Hepatic stellate cell (primary cell): ENCODE results near the gene TMEM40.
"Not testable (repeated sequence)": the region's sequence is repeated elsewhere in the genome, so short reads cannot be mapped to it uniquely, and the experiment has no call there.

Experiments
- DNase-seq: peaks from one replicate; pipeline ENCODE4 v3.0.0; 2011; ENCODE audit warnings: low spot score

TMEM40 gene

GRCh38 chr3:12716605-12717151 lies 42.4 kb downstream of the TMEM40 start:
- DNase-seq: peak; percentile 37

GRCh38 chr3:12714278-12714677 lies 44.8 kb downstream of the TMEM40 start:
- no peak for DNase-seq

- DNase-seq: no peak
These were observed 49.0 kb downstream of the TMEM40 start for GRCh38 chr3:12710062-12710461.

GRCh38 chr3:12709334-12709733 lies 49.7 kb downstream of the TMEM40 start:
- DNase-seq: no peak

GRCh38 chr3:12708584-12709192 lies 50.4 kb downstream of the TMEM40 start:
- peak; percentile 73 for DNase-seq

DNA sequence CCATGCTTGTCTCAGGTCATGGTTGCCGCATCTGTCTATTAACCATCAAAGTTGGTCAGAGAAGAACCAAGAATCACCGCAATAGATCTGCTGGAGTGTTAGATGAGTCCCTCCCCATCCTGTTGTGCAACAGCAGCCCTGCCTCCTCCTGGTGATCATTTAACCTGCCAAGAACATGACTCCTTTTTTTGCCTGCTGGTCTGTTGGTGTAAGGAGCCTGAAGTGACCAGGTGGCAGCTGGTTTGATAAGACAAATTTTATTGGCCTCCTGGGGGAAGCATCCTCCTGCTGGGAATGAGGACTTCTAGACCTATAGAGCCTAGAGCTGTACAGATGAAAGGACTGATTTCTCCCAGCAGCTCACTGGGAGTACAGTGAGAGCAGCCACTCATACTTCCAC lies 51.6 kb downstream of the TMEM40 start:
- no peak for DNase-seq

DNA sequence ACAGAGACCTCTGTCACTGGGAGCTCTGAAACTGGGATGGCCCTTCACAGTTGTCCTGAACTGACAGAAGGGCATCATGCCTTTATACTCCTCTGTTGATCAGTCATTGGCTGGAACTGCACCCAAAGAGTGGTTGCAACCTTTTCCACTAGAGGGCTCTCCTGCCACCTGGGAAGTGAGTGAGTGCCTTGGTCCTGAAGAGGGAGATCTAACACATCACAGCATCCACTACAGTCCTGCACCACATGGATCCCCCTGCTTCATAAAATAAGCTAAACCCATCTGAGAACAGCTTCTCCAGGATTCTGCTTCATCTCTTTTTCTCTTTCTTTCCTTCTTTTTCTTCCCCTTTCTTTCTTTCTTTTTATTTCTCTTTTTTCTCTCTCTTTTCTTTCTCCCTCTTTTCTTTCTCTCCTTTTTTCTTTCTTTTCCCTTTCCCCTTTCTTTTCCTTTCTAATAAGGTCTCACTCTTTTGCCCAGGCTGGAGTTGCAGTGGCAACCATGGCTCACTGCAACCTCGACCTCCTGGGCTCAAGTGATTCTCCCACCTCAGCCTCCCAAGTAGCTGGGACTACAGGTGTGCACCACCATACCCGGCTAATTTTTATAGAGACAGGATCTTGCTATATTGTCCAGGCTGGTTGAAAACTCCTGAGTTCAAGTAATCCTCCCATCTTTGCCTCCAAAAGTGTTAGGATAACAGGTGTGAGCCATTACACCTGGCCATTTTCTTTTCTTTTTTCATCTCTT lies 52.4 kb downstream of the TMEM40 start:
- peak; percentile 78 for DNase-seq

DNA sequence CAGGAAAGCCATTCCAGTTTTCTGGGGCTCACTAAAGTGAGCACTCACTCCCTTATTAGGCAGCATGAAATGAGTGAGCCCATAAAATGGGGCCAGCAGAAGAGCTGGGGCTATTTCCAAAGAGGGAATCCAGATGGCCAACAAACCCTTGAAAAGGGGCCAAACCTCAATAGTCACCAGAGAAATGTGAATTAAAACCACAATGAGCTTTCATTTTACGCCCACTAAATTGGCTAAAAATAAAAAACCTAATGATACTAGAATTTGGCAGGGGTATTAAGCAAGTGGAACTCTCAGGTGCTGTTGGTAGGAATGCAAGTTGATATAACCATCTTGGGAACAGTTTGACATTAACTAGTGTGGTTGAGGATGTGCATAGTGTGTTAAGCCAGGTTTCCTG lies 53.1 kb downstream of the TMEM40 start:
- no peak for DNase-seq

GRCh38 chr3:12705374-12705926 lies 53.6 kb downstream of the TMEM40 start:
- DNase-seq: no peak

DNA sequence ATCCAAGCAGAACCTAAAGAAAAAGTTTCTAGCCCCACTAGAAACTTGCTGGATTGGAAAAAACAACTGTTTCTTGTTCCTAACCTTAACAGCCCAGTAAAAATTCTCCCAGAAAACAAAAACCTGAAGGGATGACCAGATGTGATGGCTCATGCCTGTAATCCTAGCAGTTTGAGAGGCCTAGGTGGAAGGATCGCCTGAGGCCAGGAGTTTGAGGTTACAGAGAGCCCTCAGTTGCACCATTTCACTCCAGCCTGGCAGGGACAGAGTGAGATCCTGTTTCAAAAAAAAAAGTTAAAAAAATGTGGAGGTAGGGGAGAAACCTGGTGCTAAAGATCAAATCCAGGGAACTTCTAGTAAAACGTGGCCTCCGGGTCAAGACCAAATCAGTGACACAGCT lies 56.6 kb downstream of the TMEM40 start:
- DNase-seq: no peak

GRCh38 chr3:12701601-12702000 lies 57.5 kb downstream of the TMEM40 start:
- not testable (repeated sequence) for DNase-seq

GRCh38 chr3:12700800-12701199 lies 58.3 kb downstream of the TMEM40 start:
- no peak for DNase-seq

GRCh38 chr3:12695916-12696315 lies 63.1 kb downstream of the TMEM40 start:
- no peak for DNase-seq

GRCh38 chr3:12695112-12695511 lies 63.9 kb downstream of the TMEM40 start:
- DNase-seq: no peak

GRCh38 chr3:12692444-12692843 lies 66.6 kb downstream of the TMEM40 start:
- no peak for DNase-seq

- DNase-seq: no peak
These were observed 68.9 kb downstream of the TMEM40 start for GRCh38 chr3:12689997-12690711.

DNA sequence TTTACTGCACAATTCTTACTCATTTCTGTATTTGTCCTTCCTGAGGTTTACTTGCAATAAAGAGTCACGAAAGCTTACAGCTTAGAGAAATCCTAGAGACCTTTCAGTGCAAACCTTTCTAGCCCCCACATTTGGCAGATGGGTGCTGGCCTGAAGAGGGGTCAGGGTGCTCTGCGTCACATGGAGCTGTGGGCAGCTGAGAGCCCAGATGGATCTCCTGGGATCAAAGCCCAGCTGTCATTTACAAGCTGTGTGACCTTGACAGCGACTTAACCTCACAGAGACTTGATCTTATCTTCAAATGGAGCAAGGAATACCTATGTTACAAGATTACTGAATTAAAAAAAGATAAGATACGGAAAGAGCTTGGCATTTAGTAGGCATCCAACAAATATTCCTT lies 71.1 kb downstream of the TMEM40 start:
- no peak for DNase-seq

GRCh38 chr3:12686096-12686495 lies 73.0 kb downstream of the TMEM40 start:
- DNase-seq: no peak
